RWPE2 (cell line): ENCODE measurements around the gene SP9.

ENCODE experiments used
- ATAC-seq: fragments of 200-7000 bp; cut with Tn5 transposase; 3 replicates; pipeline ENCODE4 v1.9.1; 2021; ENCODE audit warnings: low read depth
- DNase-seq: peaks from one replicate; pipeline ENCODE4 v3.0.0-alpha.2; 2020; ENCODE audit warnings: low spot score
- H3K27ac ChIP-seq: fragments of 450-650 bp; 2 replicates; pipeline ENCODE4 v1.5.1; 2017; ENCODE audit warnings: mild to moderate bottlenecking; ENCODE audit not compliant: poor library complexity, severe bottlenecking
- H3K27me3 ChIP-seq: fragments of 250-450 bp; sonication (Bioruptor Pico); 2 replicates; pipeline ENCODE4 v1.5.1; 2021; ENCODE audit warnings: mild to moderate bottlenecking, moderate library complexity; ENCODE audit not compliant: insufficient read depth, poor library complexity, severe bottlenecking
- H3K36me3 ChIP-seq: fragments of 250-450 bp; sonication (Bioruptor Pico); 2 replicates; pipeline ENCODE4 v1.5.1; 2020; ENCODE audit warnings: low read depth, mild to moderate bottlenecking, moderate library complexity
- H3K4me1 ChIP-seq: fragments of 250-450 bp; sonication (Bioruptor Pico); 2 replicates; pipeline ENCODE4 v1.5.1; 2021; ENCODE audit warnings: mild to moderate bottlenecking, moderate library complexity; ENCODE audit not compliant: insufficient read depth, poor library complexity, severe bottlenecking
- H3K4me3 ChIP-seq: fragments of 250-450 bp; sonication (Bioruptor Pico); 2 replicates; pipeline ENCODE4 v1.5.1; 2021; ENCODE audit warnings: mild to moderate bottlenecking, moderate library complexity; ENCODE audit not compliant: severe bottlenecking
- H3K9me3 ChIP-seq: fragments of 250-450 bp; sonication (Bioruptor Pico); 2 replicates; pipeline ENCODE4 v1.5.1; 2021; ENCODE audit warnings: mild to moderate bottlenecking, moderate library complexity; ENCODE audit not compliant: severe bottlenecking
- TF ChIP-seq, protein P1 (sequence below): fragments of 450-650 bp; IDR thresholded peaks from one replicate; pipeline ENCODE4 v1.5.1; 2017; ENCODE audit warnings: mild to moderate bottlenecking, moderate library complexity; ENCODE audit not compliant: poor library complexity, severe bottlenecking

SP9 gene

DNA sequence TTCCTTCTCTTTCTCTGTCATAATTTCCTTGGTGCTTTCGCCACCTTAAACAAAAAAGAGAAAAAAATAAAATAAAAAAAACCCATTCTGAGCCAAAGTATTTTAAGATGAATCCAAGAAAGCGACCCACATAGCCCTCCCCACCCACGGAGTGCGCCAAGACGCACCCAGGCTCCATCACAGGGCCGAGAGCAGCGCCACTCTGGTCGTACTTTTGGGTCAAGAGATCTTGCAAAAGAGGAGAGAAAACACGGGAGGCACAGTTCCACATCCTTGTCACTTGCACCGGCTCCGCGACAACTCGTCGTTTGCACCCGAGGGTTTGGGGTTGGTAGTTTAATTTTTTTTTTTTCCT is 1.8 kb upstream of the SP9 start:
- H3K36me3 ChIP-seq = no peaks in the 10 kb centered on the region
- H3K9me3 ChIP-seq = no peaks in the 10 kb centered on the region
- H3K4me1 ChIP-seq = peaks cover 5% of the 10 kb centered on the region
- no peak for DNase-seq
- TF ChIP-seq, protein P1, sequence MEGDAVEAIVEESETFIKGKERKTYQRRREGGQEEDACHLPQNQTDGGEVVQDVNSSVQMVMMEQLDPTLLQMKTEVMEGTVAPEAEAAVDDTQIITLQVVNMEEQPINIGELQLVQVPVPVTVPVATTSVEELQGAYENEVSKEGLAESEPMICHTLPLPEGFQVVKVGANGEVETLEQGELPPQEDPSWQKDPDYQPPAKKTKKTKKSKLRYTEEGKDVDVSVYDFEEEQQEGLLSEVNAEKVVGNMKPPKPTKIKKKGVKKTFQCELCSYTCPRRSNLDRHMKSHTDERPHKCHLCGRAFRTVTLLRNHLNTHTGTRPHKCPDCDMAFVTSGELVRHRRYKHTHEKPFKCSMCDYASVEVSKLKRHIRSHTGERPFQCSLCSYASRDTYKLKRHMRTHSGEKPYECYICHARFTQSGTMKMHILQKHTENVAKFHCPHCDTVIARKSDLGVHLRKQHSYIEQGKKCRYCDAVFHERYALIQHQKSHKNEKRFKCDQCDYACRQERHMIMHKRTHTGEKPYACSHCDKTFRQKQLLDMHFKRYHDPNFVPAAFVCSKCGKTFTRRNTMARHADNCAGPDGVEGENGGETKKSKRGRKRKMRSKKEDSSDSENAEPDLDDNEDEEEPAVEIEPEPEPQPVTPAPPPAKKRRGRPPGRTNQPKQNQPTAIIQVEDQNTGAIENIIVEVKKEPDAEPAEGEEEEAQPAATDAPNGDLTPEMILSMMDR = no peak
- no peak for ATAC-seq
- peaks cover 97% of the 10 kb centered on the region for H3K27me3 ChIP-seq
- H3K27ac ChIP-seq = no peak overlapping the region
- no peak overlapping the region for H3K4me3 ChIP-seq

DNA sequence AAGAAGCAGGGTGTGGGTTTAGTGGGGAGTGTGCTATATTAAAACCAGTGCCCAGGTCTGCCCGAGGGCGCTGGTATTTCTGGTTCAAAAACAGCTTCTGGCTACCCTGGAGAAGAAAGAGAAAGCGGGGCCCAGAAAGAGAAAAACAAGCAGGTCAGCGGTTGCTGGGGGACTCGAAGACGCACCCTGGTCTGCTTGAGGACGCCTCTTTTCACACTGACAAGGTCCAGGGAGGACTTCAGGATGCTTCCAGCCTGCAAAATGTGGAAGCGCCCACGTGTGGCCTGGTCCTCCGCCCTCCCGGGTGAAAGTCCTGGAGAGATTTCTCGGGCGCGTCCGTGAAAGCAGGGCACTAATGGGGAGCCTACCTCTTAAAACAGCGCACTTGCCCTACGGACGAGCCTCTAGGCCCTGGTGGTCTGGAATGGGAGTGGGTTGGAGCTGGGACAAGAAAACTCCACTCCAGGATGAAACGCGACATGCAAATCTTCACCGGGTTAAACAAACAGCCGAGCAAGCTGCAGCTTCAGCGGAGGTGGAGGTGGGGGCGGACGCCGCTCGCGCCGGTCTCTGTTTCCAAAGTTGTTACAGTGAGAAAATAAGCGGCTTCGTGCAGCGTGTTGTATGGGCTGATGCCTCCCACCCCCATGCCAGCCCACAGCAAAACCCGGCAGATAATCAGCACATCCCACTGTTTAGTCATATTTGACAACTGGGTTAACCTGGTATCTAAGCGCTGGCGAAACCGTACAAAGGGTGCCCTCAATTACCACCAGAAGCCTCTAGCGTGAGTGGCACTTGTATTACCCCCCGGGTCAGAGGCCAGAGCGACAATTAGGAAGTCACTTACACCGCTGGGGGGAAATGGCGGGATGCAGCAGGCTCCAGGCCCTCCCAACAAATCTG is 1.1 kb upstream of the SP9 start:
- H3K4me1 ChIP-seq = peaks cover 5% of the 10 kb centered on the region
- H3K27me3 ChIP-seq = peaks cover 99% of the 10 kb centered on the region
- no peaks in the 10 kb centered on the region for H3K36me3 ChIP-seq
- H3K9me3 ChIP-seq = no peaks in the 10 kb centered on the region
- TF ChIP-seq, protein P1 = no peak
- no peak for DNase-seq
- ATAC-seq = no peak
- no peak overlapping the region for H3K27ac ChIP-seq
- no peak overlapping the region for H3K4me3 ChIP-seq

DNA sequence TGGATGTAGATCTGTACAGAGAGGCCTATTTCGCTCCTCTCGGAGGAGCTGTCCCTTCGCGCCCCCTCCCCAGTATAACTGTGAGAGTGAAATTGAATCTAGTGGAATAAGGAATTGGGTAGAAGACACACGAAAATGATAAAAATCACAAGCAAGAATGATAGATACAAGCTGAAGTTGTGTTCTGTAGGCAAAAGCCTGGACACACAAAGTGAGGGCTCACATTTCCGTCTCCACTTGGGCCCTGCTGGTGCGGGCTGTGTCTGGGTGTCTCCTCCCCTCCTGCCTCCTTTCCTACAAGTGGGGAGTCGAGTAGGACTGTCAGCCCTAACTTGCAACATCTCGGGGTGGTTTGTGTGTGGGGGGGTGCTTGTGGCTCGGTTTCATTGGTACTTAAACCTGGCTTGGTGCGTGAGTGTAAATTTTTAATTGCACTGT is 457 bp upstream of the SP9 start:
- no peak overlapping the region for H3K27ac ChIP-seq
- DNase-seq (no peak), ATAC-seq (no peak)
- TF ChIP-seq, protein P1 = no peak
- H3K9me3 ChIP-seq = no peaks in the 10 kb centered on the region
- H3K36me3 ChIP-seq = no peaks in the 10 kb centered on the region
- peaks cover 99% of the 10 kb centered on the region for H3K27me3 ChIP-seq
- H3K4me3 ChIP-seq = no peak overlapping the region
- H3K4me1 ChIP-seq = peaks cover 5% of the 10 kb centered on the region

DNA sequence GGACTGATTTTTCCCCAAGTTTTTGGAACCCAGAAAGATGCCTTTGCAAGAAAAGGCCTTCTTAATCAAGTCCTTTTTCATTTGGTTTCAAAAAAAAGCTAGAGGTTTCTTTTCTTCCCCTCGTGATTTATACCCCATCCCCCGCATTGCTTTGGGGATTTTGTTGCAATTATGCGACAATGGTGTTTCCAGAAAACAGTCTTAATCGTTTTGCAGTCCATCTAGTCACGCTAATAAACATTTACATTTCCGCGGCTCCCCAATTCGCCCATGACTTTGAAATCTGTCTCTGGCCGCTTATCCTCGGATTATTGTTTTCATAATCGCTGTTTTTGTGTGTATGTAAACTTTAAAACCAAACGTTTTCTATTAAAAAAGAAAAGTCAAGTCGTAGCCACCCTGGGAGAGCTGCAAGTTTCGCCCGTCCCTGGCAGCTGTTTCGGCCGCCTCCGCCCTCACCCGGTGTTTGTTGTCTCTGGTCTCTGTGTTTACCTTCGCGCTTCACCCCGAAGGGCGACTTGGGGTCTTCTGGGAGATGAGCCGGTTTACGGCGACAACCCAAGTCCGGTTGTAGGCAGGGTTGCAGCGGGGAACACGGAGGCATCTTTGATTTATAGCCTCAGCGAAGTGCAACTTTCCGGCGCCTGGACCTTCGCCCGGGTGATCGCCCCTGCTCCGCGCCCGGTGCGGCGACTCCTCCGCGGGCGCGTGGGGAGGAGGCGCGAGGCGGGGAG is 667 bp downstream of the SP9 start:
- no peaks in the 10 kb centered on the region for H3K9me3 ChIP-seq
- H3K27ac ChIP-seq = no peak overlapping the region
- no peaks in the 10 kb centered on the region for H3K36me3 ChIP-seq
- peak overlapping the region; percentile 18 for H3K4me3 ChIP-seq
- H3K27me3 ChIP-seq = peaks cover 99% of the 10 kb centered on the region
- DNase-seq (no peak), ATAC-seq (peak; percentile 4; the same call in 1 of the 3 replicates)
- TF ChIP-seq, protein P1 = no peak
- H3K4me1 ChIP-seq = peaks cover 5% of the 10 kb centered on the region
